H1 (cell line): ENCODE measurements around the gene HS3ST6. TPM values are rescaled to one million over a fixed set of nuclear protein-coding genes. Genes with fewer than 3 reads are reported as not detected.

Experiments used
- CHD7 ChIP-seq: fragments of 300-600 bp; sonication (generic); IDR thresholded peaks from 2 replicates; pipeline ENCODE4 v1.7.1; 2012; ENCODE audit warnings: low read length, moderate library complexity, mild to moderate bottlenecking, inconsistent platforms; ENCODE audit not compliant: insufficient replicate concordance
- CREB1 ChIP-seq: IDR thresholded peaks from 2 replicates; pipeline ENCODE4 v1.6.1; 2012; ENCODE audit warnings: inconsistent platforms
- polyA plus RNA-seq, 7 experiments: library from polyadenylated mRNA; depleted of rRNA in 3 of 7; stranded (reverse) in 5 of 7; unstranded in 2 of 7; fragments of >200 nt in 5 of 7; fragments of 200-250 nt in 2 of 7; gene quantifications; 1 replicate in 5 of 7; 2 replicates in 1 of 7; 4 replicates in 1 of 7; pipeline versions ENCODE4 v1.2.1 to v1.2.3, GENCODE V29; 2011 to 2013; ENCODE audit warnings: missing spikeins in 2 of 7, mixed read lengths in 2 of 7
- total RNA-seq: library from RNA; stranded (reverse); fragmentation: NEBNext Ultra II Directional; extraction: Animal tissue kit (Norgen Biotek cat#: 25700); gene quantifications from 2 replicates; pipeline ENCODE4 v1.2.1, GENCODE V29; 2021

HS3ST6 gene
- total and polyA plus RNA-seq, 2 of the 8 experiments (the other 6 are each of a cell fraction or from before 2014, with no cell fraction given) = 0.36 to 0.39 TPM

GRCh38 chr16:1884889-1885288 is 33.3 kb downstream of the HS3ST6 start (continued):
- TF ChIP-seq CHD7 (no peak), CREB1 (no peak)
